GM18517 (cell line): ENCODE data around the gene CHL1.

ENCODE experiments used
- ATAC-seq: cut with Tn5 transposase; IDR thresholded peaks from one replicate; pipeline ENCODE4 v1.9.1; 2021; ENCODE audit warnings: mild to moderate bottlenecking, moderate library complexity; ENCODE audit not compliant: unreplicated experiment

CHL1 gene

DNA sequence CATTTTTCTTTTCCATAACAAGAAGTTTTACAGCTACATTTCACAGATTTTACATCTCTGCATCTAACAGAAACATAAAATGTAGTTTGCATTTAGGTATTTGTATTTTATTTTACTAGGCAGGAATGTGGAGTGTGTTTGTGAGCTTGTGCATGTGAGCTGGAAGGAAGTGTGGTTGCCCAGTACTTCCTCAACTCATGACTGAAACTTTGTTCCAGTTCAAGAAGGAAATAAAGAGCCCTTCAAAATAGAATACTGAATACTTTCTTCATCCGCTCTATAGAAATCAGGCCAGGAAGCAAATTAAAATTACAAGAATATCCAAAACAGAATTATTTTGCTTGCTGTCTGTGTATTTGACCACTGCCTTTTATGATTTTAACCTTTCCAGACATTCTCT, 81.3 kb downstream of the CHL1 start:
- ATAC-seq: no peak

DNA sequence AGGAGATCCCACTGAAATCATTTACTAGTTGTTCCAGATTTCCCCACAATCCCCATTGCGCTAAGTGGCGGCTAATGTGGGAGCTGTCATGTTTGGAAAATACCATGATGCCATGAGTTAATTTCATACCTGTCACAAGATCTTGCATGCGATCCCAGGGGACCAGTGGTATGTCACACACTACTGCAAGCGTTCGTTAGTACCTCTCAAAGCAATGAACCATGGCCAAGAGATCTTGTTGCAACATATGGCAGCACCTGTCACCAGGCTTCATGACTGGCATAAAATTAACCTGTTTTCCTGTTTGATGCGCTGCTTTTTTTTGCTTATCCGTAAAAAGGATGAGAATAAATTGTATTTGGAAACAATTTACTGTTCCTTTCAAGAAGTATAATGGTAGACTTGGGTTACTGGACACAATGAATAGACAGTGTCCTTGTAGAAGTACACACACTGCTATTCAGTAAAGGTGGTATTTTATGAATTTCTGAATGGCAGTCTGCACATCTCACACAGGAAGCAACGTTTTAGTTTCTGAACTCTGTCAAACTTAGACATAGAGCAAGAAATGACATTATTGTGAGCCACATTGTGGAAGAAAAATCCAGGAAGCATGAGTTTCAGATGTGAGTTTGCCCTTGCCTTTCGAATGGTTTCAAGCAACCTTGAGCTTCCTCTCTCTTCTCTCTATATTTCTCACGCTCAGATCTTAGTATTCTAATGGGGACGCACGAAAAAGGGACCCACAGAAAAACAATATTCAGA, 81.9 kb downstream of the CHL1 start:
- peak; percentile 78 for ATAC-seq

- ATAC-seq: no peak
These were observed 82.8 kb downstream of the CHL1 start for GRCh38 chr3:279325-279724.

DNA sequence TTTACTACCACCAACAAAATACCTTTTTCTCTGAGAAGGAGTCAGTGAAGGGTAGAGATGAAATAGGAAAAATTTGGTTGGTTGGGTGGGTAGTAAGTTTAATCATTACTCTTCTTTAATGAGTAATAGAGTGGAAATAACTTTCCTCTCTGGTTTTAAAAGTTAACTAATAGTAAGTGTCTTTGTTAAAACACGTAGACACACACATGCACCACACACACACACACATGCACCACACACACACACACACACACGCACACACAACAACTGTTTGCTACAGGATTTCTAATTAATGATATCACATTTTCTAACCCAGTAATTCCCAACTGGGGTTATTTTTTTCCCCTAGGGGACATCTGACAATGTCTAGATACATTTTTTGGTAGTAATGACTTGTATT, 84.1 kb downstream of the CHL1 start:
- ATAC-seq: no peak

GRCh38 chr3:284322-284721, 87.8 kb downstream of the CHL1 start:
- no peak for ATAC-seq

GRCh38 chr3:288417-288816, 91.9 kb downstream of the CHL1 start:
- ATAC-seq: no peak

- no peak for ATAC-seq
These were observed 94.5 kb downstream of the CHL1 start for GRCh38 chr3:291028-291427.

- no peak for ATAC-seq
These were observed 95.3 kb downstream of the CHL1 start for GRCh38 chr3:291646-292436.

DNA sequence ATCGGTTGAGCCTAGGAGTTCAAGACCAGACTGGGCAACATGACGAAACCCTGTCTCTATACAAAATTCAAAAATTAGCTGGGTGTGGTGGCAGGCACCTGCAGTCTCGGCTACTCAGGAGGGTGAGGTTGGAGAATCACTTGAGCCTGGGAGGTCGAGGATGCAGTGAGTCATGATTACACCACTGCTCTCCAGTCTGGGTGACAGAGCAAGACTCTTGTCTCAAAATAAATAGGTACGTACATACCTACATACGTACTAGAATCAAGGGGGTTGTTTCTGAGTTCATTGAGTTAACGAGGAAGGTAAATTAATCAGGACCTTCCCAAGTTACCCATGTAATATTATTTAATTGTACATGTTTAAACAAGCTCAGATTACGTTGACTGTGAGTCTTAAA, 97.5 kb downstream of the CHL1 start:
- no peak for ATAC-seq

DNA sequence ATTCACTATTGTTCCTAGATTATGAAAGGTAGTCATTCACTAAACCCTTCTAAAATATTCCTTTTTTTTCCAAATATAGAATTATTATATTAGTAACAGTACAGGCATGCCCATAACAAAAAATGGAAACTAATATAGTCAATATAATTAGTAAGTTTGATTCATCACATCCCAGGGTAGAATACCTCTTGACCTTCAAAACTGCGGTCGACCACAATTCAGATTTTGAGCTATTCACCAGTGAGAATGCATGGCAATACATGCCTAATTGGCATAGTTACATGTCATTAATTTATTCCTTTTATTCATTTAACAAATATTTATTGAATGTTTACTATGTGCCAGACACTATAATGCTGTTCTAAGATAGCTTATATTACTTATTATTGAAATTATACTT, 98.0 kb downstream of the CHL1 start:
- ATAC-seq: no peak

DNA sequence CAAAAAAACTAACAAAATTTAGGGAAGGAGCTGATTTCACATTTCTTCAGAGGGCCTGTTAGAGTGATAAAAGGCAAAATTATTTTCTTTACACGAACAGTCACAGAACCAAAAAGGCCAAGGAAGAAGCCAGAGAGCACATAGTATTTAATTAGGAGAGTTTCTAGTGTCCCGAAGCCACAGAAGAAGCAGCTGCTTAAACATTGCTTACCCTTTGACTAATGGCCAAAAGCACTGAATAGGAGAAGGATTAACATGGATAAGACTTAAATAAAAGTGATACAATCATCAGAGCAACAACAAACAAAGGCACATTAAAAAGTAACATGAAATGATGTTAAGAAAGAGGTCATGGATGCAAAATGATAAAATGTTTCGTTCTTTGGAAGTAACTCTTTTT, 98.6 kb downstream of the CHL1 start:
- no peak for ATAC-seq

GRCh38 chr3:297585-297984, 101.0 kb downstream of the CHL1 start:
- no peak for ATAC-seq

DNA sequence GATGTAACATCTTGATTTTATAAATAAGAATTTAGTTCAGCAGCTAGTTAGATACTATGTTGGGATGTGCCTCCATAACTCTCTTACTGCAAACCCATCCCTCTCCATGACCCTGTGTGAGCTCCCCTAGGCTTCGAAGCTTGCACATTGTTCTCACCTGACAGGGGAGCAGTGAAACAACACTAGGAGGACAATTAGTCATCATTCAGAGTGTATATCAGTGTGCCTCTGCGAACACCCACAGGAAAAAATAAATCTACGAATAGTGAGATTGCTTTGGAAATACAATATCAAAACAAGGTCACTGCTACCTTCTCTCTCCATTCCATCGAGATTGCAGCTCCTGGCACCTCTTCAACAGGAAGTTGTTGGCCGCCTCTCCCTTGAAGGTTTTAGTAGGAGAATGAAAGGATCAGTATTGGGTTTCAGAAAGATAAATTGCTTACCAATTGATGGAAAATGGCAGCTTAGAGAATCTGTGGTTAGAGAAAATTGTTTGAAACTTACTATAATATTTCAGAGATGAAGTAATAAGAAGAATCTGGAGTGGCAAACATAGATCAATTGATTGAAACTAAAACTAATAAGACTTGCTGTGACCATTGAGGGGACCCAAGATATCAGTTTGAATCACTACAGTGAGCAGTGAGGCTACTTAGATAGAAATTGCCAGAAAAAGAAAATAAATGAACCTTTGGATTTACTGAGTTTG, 103.2 kb downstream of the CHL1 start:
- ATAC-seq: no peak

DNA sequence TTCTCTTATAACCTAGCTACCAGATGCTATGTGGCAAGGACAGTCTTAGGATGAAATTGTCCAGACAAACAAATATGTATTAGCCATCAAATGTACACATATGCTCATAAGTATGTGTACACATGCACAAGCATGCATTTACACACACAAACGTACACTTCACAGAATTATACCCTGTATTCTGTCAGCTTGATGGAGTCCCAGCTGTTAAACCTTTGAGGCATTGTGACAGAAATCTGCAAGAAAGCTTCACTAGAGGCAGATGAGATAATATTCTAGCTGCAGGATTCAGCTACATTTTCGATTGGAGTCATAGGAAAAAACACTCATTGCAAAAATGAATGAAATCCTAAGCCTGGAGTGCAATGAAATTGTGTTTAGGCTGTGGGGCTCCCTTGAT, 110.6 kb downstream of the CHL1 start:
- no peak for ATAC-seq

- no peak for ATAC-seq
These were observed 112.2 kb downstream of the CHL1 start for GRCh38 chr3:308597-309321.

- ATAC-seq: no peak
These were observed 115.7 kb downstream of the CHL1 start for GRCh38 chr3:312160-312733.

DNA sequence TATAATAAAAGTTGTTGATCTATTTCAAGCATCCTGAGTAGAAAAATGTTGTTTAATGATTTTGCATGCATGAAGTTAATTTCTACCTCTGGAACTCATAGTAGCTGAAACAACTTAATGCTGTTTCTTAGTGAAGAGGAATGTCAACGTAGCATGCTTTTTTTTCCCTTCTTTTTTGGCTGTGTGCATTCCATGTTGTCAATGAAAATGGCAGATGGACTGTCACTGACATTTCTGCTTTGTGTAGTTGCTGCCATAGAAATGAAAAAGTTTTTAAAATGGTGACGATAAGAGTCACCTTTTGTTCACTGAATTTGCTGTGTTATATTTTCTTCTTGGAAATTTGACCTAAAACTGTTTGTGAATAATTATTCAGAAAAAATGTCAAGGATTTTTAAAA, 116.3 kb downstream of the CHL1 start:
- ATAC-seq: no peak

GRCh38 chr3:317012-317411, 120.4 kb downstream of the CHL1 start:
- ATAC-seq: no peak

GRCh38 chr3:318903-319302, 122.3 kb downstream of the CHL1 start:
- ATAC-seq: no peak

GRCh38 chr3:324423-324822, 127.9 kb downstream of the CHL1 start:
- ATAC-seq: no peak

DNA sequence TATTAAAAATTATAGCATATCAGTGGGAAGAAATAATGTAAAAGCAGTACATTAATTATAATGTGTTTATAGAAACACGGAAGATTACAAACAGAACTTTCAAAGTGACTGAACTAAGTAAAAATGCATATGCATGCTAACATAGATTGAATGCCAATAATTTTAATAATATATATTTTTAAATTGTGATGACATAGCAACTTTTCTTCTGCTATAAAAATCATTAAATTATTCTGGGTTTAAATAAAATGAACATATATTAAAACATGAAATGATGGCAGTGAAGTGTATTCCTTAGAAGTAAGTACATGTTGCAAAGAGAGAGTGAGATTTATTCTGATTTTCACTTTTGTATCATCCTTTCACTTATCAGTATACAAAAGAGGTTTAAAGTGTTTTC, 128.9 kb downstream of the CHL1 start:
- ATAC-seq: no peak
